GM19193 (cell line): ENCODE measurements around the gene MRPL23.

Experiments
- POLR2A ChIP-seq: IDR thresholded peaks from 4 replicates; pipeline ENCODE4 v1.6.1; 2011; ENCODE audit not compliant: insufficient read depth, insufficient read length; ENCODE audit errors: extremely low read depth

MRPL23 gene

DNA sequence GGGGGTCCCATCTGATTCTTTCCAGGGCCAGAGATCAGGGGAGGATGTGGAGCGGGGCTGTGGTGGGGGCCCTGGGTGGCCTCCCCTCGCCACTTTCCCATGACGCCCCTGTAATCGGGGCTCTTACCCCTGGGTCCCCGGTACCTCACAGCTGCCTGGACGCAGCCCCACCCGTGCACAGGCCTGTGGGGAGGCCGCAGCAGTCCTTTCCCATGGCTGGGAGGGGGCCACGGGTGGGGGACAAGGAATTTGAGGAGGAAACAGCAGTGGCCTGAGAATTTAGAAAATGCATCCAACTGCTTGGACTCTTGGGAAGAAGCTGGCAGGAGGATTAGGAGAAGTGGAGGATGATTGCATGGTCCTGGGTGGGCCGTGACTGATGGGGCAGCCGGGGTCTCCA, 32.5 kb downstream of the MRPL23 start:
- no peak for TF ChIP-seq POLR2A

DNA sequence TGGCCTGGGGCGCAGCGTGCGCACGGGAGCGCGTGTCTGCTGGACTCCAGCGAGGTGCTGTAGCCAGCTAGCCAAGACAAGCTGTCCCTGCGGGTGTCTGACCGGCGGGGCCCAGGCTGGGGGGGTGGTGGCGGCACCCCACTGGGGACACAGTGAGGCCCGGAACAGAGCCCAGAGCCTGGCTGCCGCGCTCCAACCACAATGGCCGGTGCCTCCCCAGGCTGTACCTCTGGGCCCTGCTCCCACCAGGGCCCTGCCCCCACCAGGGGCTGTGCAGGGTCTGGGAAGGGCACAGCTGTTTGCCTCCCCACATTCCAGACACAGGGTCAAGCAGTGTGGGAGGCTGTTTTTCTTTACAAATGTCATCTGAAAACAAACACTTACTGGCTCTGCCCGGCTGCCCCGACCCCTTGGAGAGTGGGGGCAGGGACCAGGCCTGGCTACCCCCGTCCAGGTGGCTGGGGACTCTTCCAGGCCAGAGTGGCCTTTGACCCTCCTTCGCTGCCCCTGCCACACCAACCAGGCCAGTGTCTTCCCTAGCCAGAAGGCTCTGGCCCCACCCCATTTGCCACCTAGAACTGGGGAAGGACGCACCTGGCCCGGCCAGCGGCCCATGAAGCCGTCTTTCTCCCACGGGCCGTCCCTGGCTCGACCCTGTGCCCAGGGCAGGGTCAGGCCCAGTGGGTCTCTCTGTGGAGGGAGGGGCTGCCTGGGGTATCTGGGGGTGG, 35.9 kb downstream of the MRPL23 start:
- TF ChIP-seq POLR2A = no peak

DNA sequence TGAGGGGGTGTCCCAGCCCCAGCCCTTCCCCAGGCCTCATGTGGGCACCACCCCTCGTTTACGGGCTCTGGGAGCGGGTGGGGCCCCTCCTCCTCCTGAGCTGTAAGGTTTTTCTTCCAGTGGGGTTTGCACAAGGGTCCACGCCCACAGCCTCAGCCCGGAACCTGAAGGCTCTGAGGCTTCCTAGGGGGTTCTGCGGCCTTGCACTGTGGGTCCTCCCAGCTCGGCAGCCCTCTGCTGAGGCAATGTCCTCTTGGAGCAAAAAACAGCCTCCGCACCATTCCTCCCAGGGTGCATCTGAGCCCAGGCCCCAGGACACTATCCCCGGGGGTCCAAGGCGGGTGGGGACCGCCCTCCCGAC, 36.4 kb downstream of the MRPL23 start:
- no peak for TF ChIP-seq POLR2A

DNA sequence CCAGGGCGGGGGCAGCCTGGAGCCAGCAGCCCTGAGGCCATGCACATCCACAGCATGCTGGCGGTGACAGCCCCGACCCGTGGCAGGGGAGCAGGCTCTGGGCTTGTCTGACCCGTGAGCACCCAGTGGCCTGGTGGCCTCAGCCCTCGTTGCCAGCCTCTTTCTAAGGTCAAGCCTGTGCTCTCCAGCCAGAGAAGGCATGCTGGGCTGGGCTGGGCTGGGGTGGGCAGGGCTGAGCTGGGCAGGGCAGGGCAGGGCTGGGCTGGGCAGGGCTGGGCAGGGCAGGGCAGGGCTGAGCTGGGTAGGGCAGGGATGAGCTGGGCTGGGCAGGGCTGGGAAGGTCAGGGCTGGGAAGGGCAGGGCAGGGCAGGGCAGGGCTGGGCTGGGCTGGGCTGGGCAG, 39.9 kb downstream of the MRPL23 start:
- TF ChIP-seq POLR2A = no peak

DNA sequence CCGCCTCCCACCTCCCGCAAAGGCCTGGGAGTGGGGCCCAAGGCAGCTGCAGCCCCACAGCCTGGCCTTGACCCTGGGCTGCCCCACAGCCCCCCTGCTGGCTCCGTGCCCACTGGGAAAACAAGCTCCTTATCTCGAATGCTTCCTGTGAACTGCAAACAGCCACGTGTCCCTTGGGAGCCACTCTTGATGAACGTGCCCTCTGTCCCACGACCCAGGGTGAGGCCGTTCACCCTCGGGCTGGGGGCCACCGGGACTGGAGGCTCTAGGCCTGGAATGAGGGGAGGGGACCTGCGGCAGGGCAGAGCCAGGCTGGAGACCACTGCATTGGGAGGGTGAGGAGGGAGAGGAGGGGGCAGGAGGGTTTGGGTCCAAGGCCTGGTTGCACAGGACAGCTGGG, 41.0 kb downstream of the MRPL23 start:
- no peak for TF ChIP-seq POLR2A

DNA sequence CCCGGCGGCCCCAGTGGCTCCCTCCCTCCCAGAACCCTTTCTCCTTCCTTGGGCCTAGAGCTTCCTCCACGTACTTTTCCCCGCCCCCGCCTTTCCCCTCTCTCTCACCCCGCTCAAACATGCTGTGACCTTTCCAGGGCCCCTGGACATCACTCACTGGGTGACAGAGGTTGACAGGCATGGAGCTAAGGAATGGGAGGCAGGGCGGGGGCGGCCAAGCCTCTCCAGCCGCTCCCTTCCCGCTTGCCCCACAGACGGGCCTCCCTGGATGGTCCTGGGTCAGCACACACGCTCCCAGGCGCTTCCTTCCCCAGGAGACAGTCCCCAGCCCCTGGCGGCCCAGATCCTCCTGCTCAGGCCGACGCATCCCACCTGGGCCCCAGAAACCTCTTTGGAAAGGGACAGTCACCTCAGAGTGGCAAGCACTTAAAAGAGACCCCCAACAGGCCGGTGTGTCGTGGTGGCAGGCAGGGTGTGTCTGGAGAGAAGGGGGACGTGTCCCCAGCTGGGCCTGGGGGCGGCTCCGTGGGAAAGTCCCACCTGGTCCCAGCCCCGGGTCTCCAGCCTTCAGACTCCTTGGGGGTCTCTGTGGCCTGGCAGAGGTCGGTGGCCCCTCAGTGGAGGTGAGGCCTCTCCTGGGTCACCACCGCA, 41.7 kb downstream of the MRPL23 start:
- no peak for TF ChIP-seq POLR2A

DNA sequence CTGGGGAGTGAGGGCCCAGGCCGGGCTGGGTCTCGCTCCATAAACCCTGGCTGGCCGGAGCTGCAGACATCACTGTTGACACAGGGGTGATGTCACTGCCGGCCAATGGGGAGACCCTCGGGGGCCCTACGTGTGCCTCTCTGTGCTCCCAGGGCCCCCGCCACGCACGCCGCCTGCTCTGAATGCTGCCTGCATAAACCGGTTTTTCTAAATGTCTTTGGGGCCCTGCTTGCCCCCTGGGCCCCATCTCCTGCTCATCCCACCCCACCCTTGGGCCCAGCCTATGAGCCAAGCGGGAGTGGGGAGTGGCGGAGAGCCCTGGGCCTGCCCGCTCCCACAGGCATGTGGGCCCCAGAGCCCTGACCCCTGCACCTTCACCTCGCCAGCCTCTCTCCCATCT, 42.8 kb downstream of the MRPL23 start:
- TF ChIP-seq POLR2A = no peak

DNA sequence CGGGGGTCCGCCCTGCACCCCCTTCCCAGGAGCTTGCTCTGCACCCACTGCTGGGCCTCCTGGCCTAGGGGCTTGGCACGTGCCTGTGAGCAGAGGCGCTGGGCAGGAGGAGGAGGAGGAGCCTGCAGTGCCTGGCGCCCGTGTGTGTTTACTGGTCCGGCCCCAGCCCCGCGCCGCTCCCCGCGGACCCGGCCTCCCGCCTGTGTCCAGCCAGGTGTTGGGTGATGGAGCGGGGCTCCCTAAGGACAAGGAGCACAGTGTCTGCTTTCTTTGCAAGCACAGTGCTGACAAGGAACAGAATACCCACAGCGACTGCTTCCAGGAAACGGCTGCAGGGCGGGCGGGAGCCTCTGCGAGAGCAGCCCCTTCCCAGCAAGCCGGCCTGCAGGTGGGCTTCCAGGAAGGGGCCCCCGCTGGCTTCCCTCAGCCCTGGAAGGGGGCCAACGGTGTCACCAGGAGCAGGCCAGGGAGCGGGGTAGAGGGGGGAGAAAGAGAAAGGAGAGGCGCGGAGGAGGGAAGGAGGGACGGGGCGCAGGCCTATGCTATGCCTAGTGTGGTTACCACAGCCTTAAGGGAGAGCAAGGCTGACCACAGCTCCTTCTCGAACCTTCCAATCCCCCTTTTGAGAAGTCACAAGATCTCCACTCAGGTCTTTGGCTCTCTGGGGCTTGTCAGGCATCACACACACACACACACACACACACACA, 43.9 kb downstream of the MRPL23 start:
- TF ChIP-seq POLR2A = no peak

DNA sequence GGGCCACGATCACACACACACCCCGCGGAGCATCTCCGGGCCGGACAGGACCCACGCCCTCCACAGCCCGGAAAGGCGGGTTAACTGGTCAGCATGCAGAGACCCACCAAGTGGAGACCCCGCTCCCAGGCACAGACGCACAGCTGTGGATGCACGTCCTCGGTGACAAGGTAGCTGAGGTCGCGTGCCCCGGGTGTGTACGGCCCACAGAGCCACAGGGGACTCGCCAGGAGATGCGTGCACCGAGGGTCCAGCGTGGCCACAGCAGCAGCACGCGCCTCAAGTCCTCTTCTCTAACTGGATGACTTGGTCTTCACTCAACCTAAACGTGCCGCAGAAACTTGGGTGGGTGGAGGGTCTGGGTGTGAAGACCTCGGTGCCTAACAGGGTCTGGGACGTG, 45.0 kb downstream of the MRPL23 start:
- TF ChIP-seq POLR2A = no peak

DNA sequence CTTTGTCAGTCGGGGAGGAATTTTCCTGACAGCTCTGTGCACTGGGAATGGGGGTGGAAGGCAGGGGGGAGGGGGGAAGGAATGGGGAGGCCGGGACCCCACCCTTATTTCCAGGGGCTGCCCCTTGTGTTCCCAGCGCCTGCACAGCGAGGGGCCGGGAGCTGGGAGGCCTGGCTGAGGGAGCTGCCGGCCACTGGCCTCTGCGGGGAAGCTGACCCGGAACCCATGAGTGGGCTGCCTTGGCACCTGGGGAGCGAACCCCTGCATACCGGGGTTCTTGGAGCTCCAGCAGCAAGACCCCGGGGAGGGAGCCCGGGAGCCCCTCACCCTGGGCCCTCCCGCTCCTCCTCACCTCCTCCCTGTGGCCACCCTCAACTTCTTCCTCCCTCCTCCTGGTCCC, 47.0 kb downstream of the MRPL23 start:
- no peak for TF ChIP-seq POLR2A

DNA sequence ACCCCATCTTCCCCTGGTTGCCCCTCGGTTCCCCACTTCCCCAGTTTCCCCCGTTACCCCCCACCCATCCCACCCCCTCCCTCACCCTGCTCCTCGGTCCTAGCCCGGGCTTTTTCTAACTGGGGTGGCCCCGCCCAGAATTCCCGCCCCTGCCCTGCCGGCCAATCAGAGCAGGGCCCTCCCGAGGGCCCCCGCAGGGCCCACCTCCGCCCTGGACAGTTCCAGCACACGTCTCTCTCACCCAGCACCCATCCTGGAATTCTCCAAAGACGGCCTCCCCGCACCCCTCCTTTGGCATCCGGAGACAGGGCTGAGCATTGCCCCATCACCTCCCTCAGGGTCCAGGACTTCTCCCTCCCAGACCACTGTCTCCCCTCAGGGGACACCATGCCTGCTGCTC, 50.6 kb downstream of the MRPL23 start, which contains the start of gene H19:
Gene H19, minus strand, starts transcription at position 88 of the 400 bp plus-strand sequence.
- no peak for TF ChIP-seq POLR2A

DNA sequence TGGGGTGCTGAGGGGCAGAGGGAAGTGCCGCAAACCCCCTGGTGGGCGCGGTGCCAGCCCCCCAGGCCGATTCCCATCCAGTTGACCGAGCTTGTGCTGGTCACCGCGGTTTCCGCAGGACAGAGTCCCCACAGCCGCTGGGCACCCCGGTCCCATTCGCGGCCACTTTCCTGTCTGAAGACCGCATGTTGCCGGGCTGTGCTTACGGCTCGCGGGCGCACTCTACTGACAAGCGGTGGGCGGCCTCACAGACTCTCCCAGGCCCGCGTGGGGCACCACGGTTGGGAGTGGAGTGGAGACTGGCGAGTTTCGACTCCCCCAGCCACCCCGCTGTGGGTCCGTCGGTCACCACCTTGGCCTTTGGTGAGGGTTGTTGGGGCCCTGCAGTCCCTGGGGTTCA, 51.2 kb downstream of the MRPL23 start:
- TF ChIP-seq POLR2A = no peak

DNA sequence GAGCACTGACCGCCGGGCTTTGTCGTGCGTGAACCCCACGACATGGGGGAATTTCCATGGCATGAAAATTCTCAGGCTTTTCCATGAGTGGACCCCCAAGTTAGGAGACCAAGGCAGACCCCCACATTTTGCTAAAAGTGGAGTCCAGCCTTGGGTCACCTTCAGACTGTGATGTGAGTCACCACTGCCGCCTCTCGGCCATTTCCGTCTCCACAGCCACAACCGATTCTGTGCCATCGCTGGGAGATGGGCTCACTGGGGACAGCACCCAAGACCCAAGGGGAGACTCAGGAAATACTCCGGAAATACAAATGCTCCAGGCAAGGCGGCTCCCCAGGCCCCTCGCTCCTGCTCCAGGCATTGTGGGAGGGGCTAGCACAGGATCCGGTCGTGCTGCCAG, 51.7 kb downstream of the MRPL23 start:
- TF ChIP-seq POLR2A = no peak

DNA sequence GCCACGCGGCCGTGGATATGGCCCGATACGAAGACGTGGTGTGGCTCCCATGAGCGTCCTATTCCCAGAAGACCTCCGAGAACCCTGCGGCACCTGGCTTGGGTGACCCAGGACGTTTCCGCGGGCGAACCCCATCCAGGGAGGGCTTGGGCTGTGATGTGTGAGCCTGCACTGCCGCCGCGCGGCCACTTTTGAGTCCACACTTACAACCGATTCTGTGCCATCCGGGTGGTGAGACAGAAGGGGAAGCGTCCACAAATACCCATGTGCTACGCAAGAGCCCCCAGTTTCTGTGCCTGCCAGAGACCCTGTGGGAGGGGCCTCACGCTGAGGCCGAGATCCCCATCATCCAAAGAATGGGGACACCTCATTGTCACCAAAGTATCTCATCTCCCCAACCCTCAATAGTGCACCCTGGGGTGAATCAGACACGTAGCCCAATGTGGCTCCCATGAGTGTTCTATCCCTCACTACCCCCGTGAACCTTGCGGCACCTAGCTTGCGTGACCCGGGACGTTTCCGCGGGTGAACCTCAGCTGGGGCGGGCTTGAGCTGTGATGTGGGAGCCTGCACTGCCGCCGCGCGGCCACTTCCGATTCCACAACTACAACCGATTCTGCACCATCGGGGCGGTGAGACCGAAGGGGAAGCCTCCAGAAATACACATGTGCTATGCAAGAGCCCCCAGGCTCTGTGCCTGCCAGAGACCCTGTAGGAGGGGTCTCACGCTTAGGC, 55.1 kb downstream of the MRPL23 start:
- TF ChIP-seq POLR2A = no peak

DNA sequence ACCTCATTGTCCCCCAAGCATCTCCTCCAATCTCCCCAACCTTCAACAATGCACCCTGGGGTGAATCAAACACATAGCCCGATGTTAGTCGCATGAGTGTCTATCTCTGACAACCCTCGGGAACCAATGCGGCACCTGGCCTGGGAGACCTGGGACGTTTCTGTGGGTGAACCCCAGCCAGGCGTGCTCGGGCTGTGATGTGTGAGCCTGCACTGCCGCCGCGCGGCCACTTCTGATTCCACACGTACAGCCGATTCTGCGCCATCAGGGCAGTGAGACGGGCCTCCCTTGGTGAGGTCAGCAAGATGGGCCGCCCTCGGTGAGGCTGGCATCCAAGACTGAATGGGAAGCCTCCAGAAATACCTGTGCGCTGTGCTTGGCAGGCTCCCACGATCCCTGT, 55.7 kb downstream of the MRPL23 start:
- no peak for TF ChIP-seq POLR2A
